Measurements from ENCODE around the gene RNF145. TPM values are rescaled to one million over a fixed set of nuclear protein-coding genes. Genes with fewer than 3 reads are reported as not detected.

The RNF145 gene
- total and polyA plus RNA-seq, 2 donors (not counting 1 experiment from before 2014, with no cell fraction given) = 24.5 to 57.2 TPM

GRCh38 chr5:159207686-159208513, 1.5 kb downstream of the RNF145 start:
- Histone ChIP-seq H3K27me3 (replicated peaks in 1 of 4; ENCODE audit: control extremely low read depth in 1 of 4, control insufficient read depth in 3 of 4, insufficient read depth in 4 of 4, low read length in 3 of 4) (no peaks in the 10 kb centered on the region), H3K9ac (ENCODE audit: low read length) (peak overlapping the region; percentile 77), H3K79me2 (ENCODE audit: control insufficient read depth, insufficient read depth, low read length) (peaks cover 63% of the 10 kb centered on the region), H3K9me3 (ENCODE audit: control extremely low read depth in 1 of 3, control insufficient read depth in 2 of 3, insufficient read depth in 1 of 3, low read length in 2 of 3) (no peaks in the 10 kb centered on the region), H4K20me1 (ENCODE audit: control insufficient read depth, insufficient read depth, low read length, poor library complexity, severe bottlenecking) (peaks cover 9% of the 10 kb centered on the region), H3K4me1 (ENCODE audit: control insufficient read depth in 2 of 2, insufficient read depth in 2 of 2, low read length in 2 of 2) (peaks cover 44 to 59% of the 10 kb centered on the region in 2 donors), H3K4me2 (replicated peaks; ENCODE audit: low read depth, low read length, poor library complexity, severe bottlenecking) (peak overlapping the region; percentile 83), H3K4me3 (ENCODE audit: control extremely low read depth in 1 of 5, extremely low read depth in 1 of 5, insufficient read depth in 1 of 5, low read depth in 2 of 5, low read length in 4 of 5) (peak overlapping the region; percentile 62 to 91 (median 82)), H3K36me3 (replicated peaks in 1 of 2; ENCODE audit: control extremely low read depth in 1 of 2, control insufficient read depth in 1 of 2, extremely low read depth in 1 of 2, insufficient read depth in 2 of 2, low read length in 1 of 2) (peaks cover 0 to 4% of the 10 kb centered on the region in 2 experiments), H3K27ac (ENCODE audit: low read length in 2 of 2) (peak overlapping the region; percentile 84 to 85), H2AFZ (ENCODE audit: insufficient read depth, low read depth, low read length, poor library complexity, severe bottlenecking) (peak overlapping the region; percentile 78)
- Mint-ChIP-seq H3K4me1 (peaks cover 59% of the 10 kb centered on the region), H3K27ac (peak overlapping the region; percentile 97), H3K9me3 (ENCODE audit: insufficient read depth) (no peaks in the 10 kb centered on the region), H3K4me3 (peak overlapping the region; percentile 98), H3K27me3 (no peaks in the 10 kb centered on the region)
- ChIA-PET CTCF (interaction anchor here (0.6 to 3.3 kb wide), 9 partner anchors 8 to 79 kb away, joined by 3 to 25 read pairs (median 5); no protein-coding TSS in a partner anchor), POLR2A (interaction anchor here (0.6 to 2.6 kb wide), 7 partner anchors 9 to 1945 kb away, joined by 3 to 23 read pairs (median 6); no protein-coding TSS in a partner anchor)
- ATAC-seq (ENCODE audit: low read depth) (peak; percentile 52), DNase-seq (peak; percentile 85)
- intact Hi-C loops (cut with micrococcal nuclease) = loop anchor here (1.0 to 10.0 kb wide), 9 partner anchors 10 to 1476 kb away; partner anchors contain the start of genes SLU7, THG1L and TTC1
- TF ChIP-seq CTCF (IDR thresholded peaks at IDR 0.05) (no peak), EZH2 (IDR thresholded peaks at IDR 0.05; ENCODE audit: borderline replicate concordance, insufficient read depth, low read depth, low read length, poor library complexity, severe bottlenecking) (no peak)
- WGBS (ENCODE audit: insufficient coverage) = under 1% methylated on average over 33 of the region's 35 CpGs
